Rectal smooth muscle tissue (tissue), 1 donor: ENCODE results near the gene ZNF641.
"Not testable (repeated sequence)": the region's sequence is repeated elsewhere in the genome, so short reads cannot be mapped to it uniquely, and the experiment has no call there.

Experiments
- H3K27ac ChIP-seq: one replicate; pipeline ENCODE4 v1.7.0; 2013; ENCODE audit warnings: low read depth, low read length, inconsistent platforms
- H3K27me3 ChIP-seq: one replicate; pipeline ENCODE4 v1.7.0; 2013; ENCODE audit warnings: low read length; ENCODE audit not compliant: control insufficient read depth, insufficient read depth
- H3K36me3 ChIP-seq: one replicate; pipeline ENCODE4 v1.7.0; 2013; ENCODE audit warnings: low read length; ENCODE audit not compliant: control insufficient read depth, insufficient read depth
- H3K4me1 ChIP-seq: one replicate; pipeline ENCODE4 v1.7.0; 2013; ENCODE audit warnings: low read length; ENCODE audit not compliant: control insufficient read depth, insufficient read depth
- H3K4me3 ChIP-seq: one replicate; pipeline ENCODE4 v1.7.0; 2013; ENCODE audit warnings: low read length
- H3K9ac ChIP-seq: one replicate; pipeline ENCODE4 v1.7.0; 2013; ENCODE audit warnings: low read length

The ZNF641 gene

GRCh38 chr12:48356041-48356768 lies 5.5 kb upstream of the ZNF641 start:
- Histone ChIP-seq H3K27me3 (no peaks in the 10 kb centered on the region), H3K36me3 (no peaks in the 10 kb centered on the region), H3K27ac (no peak overlapping the region)

GRCh38 chr12:48352157-48352760 lies 1.5 kb upstream of the ZNF641 start:
- H3K27me3 ChIP-seq = no peaks in the 10 kb centered on the region
- H3K4me3 ChIP-seq = no peak overlapping the region
- H3K36me3 ChIP-seq = no peaks in the 10 kb centered on the region
- peaks cover 11% of the 10 kb centered on the region for H3K4me1 ChIP-seq
- H3K9ac ChIP-seq = no peak overlapping the region
- H3K27ac ChIP-seq = no peak overlapping the region

More at GRCh38 chr12:48356041-48356768, 5.5 kb upstream of the ZNF641 start:
- no peak overlapping the region for H3K4me3 ChIP-seq
- H3K9ac ChIP-seq = no peak overlapping the region
- H3K4me1 ChIP-seq = peaks cover 7% of the 10 kb centered on the region

- Histone ChIP-seq H3K27me3 (no peaks in the 10 kb centered on the region), H3K27ac (peak overlapping the region; percentile 82), H3K4me3 (peak overlapping the region; percentile 75), H3K4me1 (peaks cover 11% of the 10 kb centered on the region), H3K36me3 (no peaks in the 10 kb centered on the region), H3K9ac (peak overlapping the region; percentile 28)
Measured at GRCh38 chr12:48351022-48351708, 446 bp upstream of the ZNF641 start.

GRCh38 chr12:48349471-48349870 lies 1.2 kb downstream of the ZNF641 start:
- Histone ChIP-seq H3K27ac (no peak overlapping the region), H3K9ac (no peak overlapping the region), H3K36me3 (peaks cover 4% of the 10 kb centered on the region), H3K4me1 (peaks cover 11% of the 10 kb centered on the region), H3K4me3 (peak overlapping the region; percentile 20), H3K27me3 (no peaks in the 10 kb centered on the region)

- H3K4me3 ChIP-seq = no peak overlapping the region
- no peaks in the 10 kb centered on the region for H3K27me3 ChIP-seq
- peaks cover 13% of the 10 kb centered on the region for H3K36me3 ChIP-seq
- no peak overlapping the region for H3K27ac ChIP-seq
- no peak overlapping the region for H3K9ac ChIP-seq
- no peaks in the 10 kb centered on the region for H3K4me1 ChIP-seq
Measured at GRCh38 chr12:48342980-48343379, 7.7 kb downstream of the ZNF641 start.

- no peaks in the 10 kb centered on the region for H3K27me3 ChIP-seq
- no peaks in the 10 kb centered on the region for H3K4me1 ChIP-seq
- H3K9ac ChIP-seq = no peak overlapping the region
- no peak overlapping the region for H3K27ac ChIP-seq
- H3K4me3 ChIP-seq = no peak overlapping the region
- peaks cover 13% of the 10 kb centered on the region for H3K36me3 ChIP-seq
Measured at GRCh38 chr12:48340943-48341342, 9.8 kb downstream of the ZNF641 start.

GRCh38 chr12:48339442-48340117 lies 11.1 kb downstream of the ZNF641 start:
- no peak overlapping the region for H3K9ac ChIP-seq
- no peaks in the 10 kb centered on the region for H3K4me1 ChIP-seq
- no peak overlapping the region for H3K4me3 ChIP-seq
- H3K36me3 ChIP-seq = peaks cover 9% of the 10 kb centered on the region
- H3K27me3 ChIP-seq = no peaks in the 10 kb centered on the region
- H3K27ac ChIP-seq = no peak overlapping the region

GRCh38 chr12:48336564-48336963 lies 14.2 kb downstream of the ZNF641 start:
- H3K27me3 ChIP-seq = no peaks in the 10 kb centered on the region
- H3K27ac ChIP-seq = no peak overlapping the region
- no peak overlapping the region for H3K9ac ChIP-seq
- no peaks in the 10 kb centered on the region for H3K36me3 ChIP-seq
- H3K4me3 ChIP-seq = no peak overlapping the region
- no peaks in the 10 kb centered on the region for H3K4me1 ChIP-seq

GRCh38 chr12:48336061-48336460 lies 14.7 kb downstream of the ZNF641 start:
- H3K27me3 ChIP-seq = no peaks in the 10 kb centered on the region
- no peak overlapping the region for H3K27ac ChIP-seq
- no peak overlapping the region for H3K9ac ChIP-seq

GRCh38 chr12:48334808-48335207 lies 15.9 kb downstream of the ZNF641 start:
- Histone ChIP-seq H3K27me3 (no peaks in the 10 kb centered on the region), H3K4me3 (no peak overlapping the region), H3K4me1 (no peaks in the 10 kb centered on the region), H3K27ac (no peak overlapping the region), H3K36me3 (no peaks in the 10 kb centered on the region), H3K9ac (no peak overlapping the region)

More at GRCh38 chr12:48336061-48336460, 14.7 kb downstream of the ZNF641 start:
- no peak overlapping the region for H3K4me3 ChIP-seq
- H3K4me1 ChIP-seq = no peaks in the 10 kb centered on the region
- no peaks in the 10 kb centered on the region for H3K36me3 ChIP-seq

- H3K27ac ChIP-seq, H3K9ac ChIP-seq, H3K4me3 ChIP-seq, H3K27me3 ChIP-seq, H3K4me1 ChIP-seq, H3K36me3 ChIP-seq: not testable (repeated sequence)
Measured at GRCh38 chr12:48333680-48334079, 17.0 kb downstream of the ZNF641 start.

GRCh38 chr12:48331399-48331798 lies 19.3 kb downstream of the ZNF641 start:
- no peak overlapping the region for H3K27ac ChIP-seq
- H3K36me3 ChIP-seq = no peaks in the 10 kb centered on the region
- no peak overlapping the region for H3K4me3 ChIP-seq
- H3K27me3 ChIP-seq = no peaks in the 10 kb centered on the region
- no peaks in the 10 kb centered on the region for H3K4me1 ChIP-seq
- H3K9ac ChIP-seq = no peak overlapping the region
